ENCODE results near the gene PALS1.

DNA sequence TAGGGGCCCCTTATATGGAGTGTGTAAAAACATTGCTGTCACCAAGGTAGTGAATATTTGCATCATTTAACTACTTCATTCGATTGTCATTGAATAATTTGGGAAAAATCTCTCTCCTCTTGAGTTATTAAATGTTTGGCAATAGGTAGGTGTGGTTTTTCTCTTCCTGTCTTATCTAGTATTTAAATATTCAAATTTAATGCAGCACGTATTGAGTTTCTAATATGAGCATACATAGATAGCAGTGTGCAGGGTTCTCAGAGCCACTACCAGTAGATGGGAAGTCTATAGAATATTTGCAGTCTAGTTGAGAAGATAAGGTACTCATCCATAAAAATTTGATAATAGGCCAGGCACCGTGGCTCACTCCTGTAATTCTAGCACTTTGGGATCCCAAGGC lies 16.7 kb downstream of the PALS1 start:
- TF ChIP-seq, protein P1, sequence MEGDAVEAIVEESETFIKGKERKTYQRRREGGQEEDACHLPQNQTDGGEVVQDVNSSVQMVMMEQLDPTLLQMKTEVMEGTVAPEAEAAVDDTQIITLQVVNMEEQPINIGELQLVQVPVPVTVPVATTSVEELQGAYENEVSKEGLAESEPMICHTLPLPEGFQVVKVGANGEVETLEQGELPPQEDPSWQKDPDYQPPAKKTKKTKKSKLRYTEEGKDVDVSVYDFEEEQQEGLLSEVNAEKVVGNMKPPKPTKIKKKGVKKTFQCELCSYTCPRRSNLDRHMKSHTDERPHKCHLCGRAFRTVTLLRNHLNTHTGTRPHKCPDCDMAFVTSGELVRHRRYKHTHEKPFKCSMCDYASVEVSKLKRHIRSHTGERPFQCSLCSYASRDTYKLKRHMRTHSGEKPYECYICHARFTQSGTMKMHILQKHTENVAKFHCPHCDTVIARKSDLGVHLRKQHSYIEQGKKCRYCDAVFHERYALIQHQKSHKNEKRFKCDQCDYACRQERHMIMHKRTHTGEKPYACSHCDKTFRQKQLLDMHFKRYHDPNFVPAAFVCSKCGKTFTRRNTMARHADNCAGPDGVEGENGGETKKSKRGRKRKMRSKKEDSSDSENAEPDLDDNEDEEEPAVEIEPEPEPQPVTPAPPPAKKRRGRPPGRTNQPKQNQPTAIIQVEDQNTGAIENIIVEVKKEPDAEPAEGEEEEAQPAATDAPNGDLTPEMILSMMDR (IDR thresholded peaks at IDR 0.05 in 2 of 3, conservative IDR thresholded peaks at IDR 0.05 in 1 of 3; ENCODE audit: borderline replicate concordance in 1 of 3, insufficient read depth in 1 of 3, low read depth in 2 of 3, low read length in 2 of 3): no peak
- TF ChIP-seq CEBPB (IDR thresholded peaks at IDR 0.05; ENCODE audit: low read depth) (no peak), SP1 (IDR thresholded peaks at IDR 0.05; ENCODE audit: low read depth) (no peak), POLR2A (IDR thresholded peaks at IDR 0.05; ENCODE audit: borderline replicate concordance, extremely low read depth, insufficient read depth, insufficient read length) (no peak), YY1 (IDR thresholded peaks at IDR 0.05; ENCODE audit: extremely low read depth, insufficient replicate concordance, low read depth, low read length) (no peak), RAD21 (IDR thresholded peaks at IDR 0.05; ENCODE audit: low read depth) (no peak), EZH2 (IDR thresholded peaks at IDR 0.05) (no peak), ZFX (IDR thresholded peaks at IDR 0.05) (no peak)

Measured in HCT116 (cell line).